Activated CD4-positive, alpha-beta T cell treated with anti-CD3 and anti-CD28 coated beads, Interleukin-2, amount 50 U/mL, for 48 hours (primary cell): ENCODE results near the gene MYLK.

Experiments used
- DNase-seq, 2 experiments: peaks; one replicate each; pipeline ENCODE4 v3.0.0-alpha.2; 2020

Gene MYLK

DNA sequence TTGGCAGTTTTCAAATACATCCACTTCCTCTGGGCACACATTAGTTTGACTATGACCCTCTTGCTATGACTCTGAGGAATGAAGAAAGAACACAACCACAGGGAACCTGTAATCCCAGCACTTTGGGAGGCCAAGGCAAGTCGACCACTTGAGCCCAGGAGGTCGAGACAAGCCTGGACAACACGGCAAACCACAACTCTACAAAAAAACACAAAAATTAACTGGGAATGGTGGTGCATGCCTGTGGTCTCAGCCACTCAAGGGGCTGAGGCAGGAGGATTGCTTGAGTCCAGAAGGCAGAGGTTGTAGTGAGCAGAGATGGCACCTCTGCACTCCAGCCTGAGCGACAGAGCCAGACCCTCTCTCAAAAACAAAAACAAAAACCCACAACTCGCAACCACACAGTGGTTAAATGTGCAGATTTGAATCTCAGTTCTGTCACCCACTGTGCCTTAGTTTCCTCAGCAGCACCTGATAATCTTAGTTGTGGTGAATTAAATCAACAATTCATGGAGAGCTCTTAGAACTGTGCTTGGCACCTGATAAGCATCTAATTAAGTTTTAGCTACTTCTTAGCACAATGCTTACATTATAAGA is 65.7 kb downstream of the MYLK start:
- no peak for DNase-seq

DNA sequence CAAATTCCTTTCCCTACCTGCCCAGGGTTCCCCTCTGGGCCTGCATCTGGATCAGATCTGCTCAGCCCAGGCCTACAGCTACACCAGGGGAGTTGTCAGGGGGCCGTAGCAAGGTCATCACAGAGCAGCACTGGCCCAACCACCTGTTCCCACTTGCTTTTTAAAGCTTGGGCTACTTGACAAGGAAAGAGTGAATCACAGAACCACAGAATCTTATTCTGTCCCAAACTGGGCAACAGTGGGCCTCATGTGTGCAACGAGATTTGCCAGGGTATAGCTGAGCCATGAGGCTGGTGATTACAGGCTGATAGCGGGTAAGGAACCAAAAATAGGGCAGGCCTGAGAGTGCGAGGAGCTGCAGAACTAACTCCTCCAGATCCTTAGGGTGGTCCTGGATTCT is 66.7 kb downstream of the MYLK start:
- DNase-seq = no peak

DNA sequence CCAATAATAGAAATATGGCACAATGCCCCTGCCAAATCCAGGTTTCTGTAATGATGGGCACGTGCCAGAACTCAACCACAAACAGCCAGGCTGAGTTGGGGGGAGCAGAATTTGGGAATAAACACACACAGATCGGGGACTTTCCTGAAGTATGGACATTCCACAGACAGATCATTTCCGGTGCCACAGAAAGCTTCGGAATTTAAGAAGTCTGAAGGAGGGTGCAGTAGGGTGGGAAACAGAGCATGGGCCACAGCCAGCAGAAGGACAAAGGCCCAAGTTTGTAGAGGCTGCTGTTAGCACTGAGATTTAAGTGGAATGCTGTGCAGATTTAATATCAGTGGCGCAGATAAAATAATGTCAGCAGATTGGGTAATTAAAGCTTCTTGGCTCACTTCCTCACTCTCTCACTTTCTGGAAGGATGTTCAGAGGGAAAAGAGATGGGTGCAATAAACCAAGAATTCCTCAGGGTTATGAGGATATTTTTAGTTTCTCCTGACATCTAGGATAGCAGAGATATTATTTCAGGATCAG is 67.4 kb downstream of the MYLK start:
- DNase-seq = no peak

DNA sequence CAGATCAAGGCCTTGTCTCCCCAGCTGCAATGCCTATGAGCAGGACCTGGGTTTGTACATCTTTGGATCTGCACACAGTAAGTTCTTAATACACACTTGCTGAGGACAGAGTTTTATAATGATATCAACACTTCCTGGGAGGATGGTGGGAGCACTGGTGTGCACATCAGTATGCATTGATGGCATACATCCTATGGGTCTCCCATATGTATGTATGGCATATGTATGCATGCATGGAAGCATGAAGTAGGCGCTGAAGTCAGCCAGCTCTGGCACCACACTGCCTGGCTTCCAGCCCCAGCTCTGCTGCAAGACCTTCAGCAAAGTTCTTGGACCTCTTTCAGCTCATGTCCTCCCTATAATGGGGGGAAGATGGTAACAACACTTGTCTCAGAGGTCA is 68.2 kb downstream of the MYLK start:
- no peak for DNase-seq

DNA sequence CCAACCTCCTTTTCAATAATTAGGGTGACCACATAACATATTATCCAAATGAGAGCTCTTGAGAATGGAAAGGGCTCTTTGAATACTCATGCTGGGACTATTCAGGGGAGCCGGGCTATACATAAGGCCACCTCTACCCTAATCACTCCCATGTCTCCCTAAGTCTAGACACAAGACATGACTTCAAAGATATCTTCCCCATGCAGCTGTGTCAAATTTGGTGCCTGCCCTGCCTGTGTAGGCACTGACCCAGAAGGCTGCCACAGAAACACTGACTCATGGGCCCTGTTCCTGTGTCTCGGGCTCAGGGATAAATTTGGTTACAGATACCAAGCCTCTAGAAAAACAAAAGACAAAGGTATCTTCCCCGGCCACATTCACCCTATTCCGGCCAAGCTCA is 70.3 kb downstream of the MYLK start:
- DNase-seq = no peak

DNA sequence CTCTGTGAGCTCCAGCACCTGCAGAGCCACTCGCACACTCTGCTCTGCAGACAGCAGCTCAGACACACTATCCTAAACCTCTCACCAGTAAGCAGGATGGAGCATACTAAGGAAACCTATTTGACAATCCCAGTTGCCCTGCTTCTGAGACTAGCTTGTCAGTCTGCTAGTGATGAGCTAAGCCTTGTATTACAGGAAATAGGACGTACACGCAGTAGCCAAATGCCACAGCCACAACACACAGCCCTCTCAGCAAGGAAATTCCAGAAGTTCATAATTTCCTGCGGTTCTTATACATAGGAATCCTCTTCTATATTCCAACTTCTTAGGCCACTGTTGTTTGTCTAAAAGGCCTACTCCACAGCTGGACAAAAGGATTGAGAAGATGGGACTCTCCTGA is 74.5 kb downstream of the MYLK start:
- no peak for DNase-seq

DNA sequence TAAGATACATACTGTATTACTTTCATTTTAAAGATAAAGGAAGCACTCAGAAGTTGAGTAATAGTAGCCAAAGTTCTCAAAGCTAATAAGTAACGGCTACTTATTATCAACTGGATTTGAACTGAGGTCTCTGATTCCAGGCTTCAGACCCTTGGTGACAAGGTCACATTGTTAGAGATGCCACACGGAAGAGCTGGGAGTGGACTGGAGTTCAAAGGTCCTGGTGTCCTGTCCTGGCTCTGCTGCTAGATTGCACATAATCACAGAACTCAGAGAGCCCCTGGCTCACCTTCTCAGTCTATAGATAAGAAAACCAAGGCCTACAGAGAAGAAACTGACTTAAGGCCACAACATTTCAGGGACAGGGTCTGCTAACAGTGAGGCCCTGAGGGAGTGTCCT is 75.3 kb downstream of the MYLK start:
- DNase-seq = no peak

DNA sequence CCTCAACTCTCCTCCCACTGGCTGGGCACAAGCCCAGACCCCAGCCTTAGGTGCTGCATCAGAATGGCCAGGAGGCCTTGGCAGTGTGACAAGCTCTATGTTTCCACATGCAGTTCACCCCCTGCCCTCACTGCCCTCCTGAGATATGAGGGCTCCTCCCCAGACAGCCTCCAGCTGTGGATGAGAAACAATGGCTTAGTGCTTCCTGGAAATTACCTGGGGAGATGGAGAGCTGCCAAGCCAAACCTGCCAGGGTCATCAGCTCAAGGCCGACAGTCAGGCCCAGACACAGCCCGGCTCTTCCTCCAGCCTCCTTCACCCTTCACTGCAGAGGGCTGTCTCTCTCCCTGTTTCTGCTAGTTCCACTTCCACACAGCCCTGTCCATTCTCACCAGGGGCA is 76.3 kb downstream of the MYLK start:
- DNase-seq = no peak

DNA sequence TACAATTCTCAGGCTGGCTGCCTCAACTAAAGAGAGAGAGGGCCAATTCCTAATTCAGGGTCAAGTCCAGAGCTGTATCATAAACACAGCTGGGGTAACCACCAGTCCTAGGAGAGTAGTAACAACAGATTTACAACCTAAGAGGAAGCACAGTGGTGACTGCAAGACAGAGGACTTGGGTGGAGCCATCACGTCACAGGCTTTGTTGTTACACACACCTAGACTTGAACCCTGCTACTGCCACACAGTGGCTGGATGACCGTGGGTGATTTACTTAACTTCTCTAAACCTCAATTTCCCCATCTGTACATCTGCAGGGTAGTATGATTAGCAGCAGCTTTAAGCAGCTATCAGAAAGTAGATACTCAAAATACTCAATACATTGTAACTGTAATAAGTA is 78.6 kb downstream of the MYLK start:
- DNase-seq = no peak

DNA sequence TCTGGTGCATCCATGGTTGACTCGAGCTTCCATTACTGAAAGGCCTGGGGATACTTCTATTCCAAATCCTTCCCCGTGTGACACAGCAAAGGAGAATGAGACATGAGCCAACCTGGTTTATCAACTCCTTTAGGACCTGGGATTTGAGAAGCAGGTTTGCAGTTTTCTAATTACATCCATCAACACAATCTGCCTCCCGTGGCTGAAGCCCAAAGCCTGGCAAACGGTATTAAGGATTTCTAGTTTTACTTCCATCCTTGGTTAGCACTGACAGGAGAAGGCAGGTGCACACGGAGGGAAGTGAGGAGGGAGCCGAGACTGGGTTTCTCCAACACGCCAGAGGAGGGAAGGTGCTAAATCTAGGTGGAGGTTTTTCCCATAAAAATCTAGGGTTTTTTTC is 79.0 kb downstream of the MYLK start:
- DNase-seq = no peak

DNA sequence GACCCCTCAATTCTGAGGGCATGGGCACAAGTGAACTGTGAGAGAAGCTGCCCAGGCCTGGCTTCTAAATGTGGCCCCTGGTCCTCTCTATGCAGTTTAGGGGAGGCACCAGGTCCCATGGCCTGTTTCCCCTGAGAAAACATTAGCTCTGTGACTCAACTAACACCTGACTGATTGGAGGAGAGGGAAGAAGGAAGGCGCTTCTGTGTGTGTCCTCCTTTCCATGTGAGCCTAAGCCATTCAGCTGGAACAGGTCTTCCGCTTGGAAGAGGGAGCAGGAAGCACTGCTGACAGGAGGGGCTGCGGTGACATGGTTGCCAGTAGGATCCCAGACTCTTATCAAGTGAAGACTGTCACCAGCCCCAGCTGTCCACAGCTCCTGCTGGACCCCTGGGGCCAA is 79.5 kb downstream of the MYLK start:
- DNase-seq = no peak

DNA sequence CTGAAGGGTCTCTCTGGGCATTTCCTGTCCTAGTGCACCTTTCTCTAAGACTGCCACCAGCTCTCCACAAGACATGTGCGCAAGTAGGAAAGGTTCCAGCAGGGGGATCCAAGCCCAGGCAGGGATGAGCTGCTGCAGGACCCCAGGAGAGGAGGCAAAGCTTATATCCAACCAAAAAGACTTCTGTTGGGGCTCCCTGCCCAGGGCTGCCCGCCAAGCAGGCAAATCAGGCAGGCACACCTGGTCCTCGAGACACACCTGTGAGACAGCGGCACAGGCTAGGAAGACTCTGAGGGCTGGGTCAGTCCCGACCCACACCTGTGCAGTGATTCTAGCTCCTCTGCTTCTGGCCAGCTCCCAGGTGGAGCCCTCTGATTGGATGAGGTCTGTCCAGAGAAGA is 80.6 kb downstream of the MYLK start:
- DNase-seq = no peak

DNA sequence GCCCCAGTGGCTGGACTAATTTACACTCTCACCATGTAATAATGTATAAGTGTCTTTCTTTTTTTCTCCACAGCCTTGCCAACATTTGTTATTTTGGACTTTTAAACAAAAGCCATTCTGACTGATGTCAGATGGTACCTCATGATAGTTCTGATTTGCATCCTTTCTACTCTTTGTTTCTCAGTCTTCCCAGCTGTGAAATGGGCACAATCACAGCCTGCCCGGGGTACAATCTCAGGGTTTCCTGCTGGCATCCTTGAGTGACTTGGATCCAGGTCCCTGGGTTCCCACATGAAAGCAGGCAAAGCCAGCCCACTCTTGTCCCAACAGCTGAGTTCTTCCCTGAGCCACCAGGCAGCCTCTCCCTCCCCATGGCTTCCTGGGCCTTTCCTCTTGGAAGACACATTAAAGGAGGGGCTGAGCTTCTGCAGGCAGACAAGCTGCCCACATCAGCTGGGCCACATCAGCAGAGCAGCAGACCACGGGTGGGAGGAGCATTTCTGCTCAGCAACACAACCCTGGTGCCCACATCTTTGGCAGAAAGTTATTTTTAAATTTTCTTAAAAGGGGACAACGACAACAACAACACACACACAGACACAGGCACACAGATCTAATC is 82.0 kb downstream of the MYLK start:
- DNase-seq = no peak

DNA sequence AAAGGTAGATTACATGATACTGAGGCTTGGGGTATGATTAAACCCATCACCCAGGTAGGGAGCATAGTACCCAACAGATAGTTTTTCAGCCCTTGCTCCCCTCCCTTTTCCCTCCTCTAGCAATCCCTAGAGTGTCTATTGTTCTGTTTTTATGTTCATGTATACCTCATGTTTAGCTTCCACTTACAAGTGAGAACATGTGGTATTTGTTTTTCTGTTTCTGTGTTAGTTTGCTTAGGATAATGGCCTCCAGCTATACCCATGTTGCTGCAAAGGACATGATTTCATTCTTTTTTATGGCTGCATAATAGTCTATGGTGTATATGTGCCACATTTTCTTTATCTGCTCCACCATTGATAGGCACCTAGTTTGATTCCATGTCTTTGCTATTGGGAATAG is 82.7 kb downstream of the MYLK start:
- no peak for DNase-seq

DNA sequence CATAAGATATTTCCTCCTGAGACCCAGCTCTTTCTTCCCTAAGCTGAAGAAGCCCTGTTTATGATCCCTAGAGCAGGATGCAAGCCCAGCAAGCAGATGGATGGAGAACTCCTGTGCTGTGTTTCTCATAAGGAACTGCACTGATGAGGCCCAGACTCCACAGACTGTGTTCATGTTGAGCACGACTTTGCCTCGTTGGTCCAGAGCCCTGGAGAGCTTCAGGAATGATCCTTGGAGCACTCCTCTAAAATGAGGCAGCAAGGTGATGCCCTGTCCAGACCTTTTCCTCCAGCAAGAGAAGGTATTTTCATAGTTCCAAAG is 83.8 kb downstream of the MYLK start:
- DNase-seq = no peak

DNA sequence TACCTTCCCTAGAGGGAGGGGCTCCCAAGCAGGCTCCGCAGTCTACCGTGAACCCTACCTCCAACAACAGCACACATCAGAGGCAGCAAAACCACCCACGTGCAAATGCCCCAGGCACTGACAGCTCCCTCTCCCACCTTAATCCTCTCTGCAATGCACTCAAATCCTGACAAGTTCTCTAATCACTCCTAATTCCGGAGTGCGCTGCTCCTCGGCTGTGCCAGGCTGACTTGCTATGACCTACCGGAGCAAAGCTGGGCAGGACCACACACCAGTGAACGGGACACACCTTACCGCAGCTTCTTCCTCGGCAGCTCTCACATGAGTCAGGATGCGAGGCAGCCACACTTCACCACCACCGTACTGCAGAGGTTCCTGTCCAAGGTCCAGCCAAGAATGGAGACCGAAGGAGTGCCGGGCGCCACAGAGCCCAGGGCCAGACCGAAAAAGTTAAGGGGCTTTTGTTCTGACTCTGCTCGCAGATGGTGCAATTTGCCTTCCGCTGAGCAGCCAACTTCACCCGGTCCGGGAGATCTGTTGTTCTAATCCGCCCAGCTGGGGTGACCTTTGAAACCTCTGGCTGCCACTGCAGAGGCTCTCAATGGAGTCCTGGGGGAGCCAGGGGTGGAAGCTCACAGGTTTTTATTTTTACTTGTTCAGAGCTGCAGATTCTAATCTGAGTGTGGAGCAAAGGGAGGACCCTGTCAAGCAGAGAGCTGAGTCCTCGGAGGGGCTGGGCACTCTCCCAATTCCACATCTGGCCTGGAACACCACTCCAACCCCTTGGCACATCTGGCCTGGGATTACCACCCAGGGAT is 84.4 kb downstream of the MYLK start:
- DNase-seq = no peak

DNA sequence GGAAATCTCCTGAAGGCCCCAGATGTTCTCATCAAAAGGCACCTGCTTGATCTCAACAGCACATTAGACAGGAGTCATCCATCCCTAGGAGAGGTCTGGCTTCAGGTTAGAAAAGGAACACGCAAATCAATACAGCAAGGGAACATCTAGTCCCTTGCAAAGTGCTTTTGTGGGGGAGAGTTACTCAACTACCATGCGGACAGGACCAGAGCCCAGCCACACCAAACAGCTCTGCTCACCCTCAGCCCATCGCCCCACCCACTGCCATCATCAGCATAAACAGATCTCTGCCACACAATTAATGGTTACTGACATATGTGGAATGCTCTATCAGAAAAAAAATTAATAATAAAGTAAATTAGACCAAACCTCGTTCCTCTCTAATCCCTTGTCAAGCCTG is 85.6 kb downstream of the MYLK start:
- DNase-seq = no peak

DNA sequence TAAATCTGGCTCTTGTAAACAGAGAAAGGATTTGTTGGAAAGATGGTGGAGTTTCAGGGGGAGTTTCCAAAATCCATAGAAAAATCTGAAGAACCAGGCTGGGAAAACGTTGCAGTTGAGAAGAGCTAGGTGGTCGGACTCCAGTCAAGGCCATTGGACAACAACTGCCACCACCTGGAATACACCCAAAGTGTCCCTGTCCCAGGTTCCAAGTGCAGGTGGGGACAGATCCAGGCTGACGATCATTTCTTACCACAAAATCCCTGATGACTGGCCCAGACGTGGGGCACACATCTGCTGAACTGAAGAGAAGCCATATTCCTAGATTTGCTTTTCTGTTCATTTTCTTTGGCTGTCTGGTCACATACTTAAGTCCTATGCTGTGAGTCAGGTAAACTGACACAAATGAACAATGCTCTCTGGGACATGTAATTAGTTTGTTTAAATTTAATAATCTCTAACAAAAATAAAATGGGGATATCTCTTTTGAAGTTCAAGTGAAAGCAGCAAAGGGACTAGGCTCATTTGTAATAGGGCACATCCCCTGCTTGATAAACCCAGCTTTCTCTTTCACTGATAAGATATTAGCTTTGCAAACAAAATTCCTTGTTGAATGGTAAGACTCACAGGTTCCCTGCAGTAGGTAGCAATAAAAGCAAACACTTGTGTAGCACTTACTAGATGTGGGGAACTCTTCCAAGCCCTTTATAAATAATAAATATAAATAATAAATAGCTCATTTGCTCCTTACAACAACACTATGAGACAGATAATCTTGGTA is 88.5 kb downstream of the MYLK start:
- DNase-seq = no peak

DNA sequence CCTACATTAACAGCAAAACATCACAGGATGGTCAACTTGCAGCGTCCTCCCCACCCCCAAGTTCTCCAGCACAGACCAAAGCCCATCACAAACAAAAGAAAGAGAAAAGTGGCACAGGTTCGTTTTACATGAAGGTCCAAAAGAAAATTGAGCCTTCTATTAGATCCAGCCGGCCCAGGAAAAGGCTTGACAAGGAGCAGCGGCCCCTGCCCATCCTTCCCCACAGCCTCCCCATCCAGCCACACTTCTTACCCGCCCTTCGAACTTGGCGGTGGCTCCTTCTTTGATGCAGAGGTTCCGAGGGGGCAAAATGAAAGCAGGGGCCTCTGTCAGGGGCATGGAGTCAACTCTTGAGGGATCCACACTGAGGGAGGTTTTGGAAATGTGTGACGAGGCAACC is 90.7 kb downstream of the MYLK start:
- DNase-seq = no peak

DNA sequence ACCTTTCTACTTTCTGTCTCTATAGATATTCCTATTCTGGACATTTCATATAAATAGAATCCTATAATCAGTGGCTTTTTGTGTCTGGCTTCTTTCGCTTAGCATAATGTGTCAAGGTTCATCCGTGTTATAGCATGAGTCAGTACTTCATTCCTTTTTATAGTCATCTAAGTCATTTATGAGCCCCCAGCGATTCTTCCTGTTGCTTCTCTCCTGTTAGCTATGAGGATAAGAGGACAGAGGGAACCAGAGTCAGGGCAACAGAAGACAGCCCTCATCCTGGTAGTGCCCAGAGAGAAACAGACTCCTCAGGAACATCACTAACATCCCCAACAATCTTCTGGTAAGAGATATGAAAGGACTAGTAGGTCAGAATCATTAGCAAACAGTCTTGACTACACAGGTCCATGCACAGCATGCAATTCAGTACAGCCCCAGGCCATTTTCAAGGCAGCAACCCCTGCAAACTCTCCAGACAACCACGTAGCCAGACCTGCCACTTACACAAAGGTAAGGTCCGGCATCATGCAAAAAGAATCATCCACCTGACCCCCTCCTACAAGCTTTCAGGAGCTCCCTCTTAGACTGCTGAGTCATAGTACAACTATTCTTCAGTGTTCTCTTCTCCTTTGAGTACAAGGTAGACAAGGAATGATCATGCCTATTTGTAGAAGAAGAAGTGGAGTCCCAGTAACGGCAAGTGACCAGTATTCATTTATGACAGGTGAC is 91.5 kb downstream of the MYLK start:
- no peak for DNase-seq

DNA sequence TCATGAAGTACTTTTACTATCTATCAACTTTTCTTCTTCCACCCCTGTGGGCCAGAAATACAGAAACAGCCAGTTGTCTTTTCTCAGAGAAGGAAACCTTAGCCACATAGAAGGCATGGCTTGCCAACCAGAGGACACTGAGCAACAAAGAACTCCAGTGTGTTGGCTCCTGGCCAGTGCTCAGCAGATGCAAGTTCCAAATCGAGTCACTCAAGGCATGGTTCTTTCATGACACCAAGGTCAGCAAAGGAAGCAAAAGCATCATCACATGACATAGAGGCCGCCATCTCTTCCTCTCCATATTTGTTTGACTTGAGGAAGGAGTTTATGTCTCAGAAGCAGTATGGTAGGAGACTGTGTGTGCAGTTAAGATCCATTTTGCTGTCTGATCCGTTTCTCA is 92.2 kb downstream of the MYLK start:
- DNase-seq = no peak

DNA sequence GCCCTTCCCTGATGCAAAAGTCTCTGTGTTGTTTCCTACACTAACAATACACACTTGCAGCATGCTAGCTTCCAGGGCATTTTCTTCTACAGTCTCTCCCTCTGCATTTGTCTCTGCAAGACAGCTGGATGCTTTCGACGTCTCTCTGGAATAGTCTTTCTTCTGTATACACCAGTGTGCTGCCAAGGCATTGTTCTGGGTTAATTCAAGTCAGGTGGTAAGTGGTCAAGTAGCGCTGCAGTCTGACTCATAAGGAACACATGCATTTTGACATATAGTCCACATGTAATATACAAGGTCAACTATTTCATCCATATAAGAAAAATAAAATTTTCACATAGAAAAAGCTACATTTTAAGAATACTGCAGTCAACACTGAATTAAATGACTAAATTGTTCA is 92.7 kb downstream of the MYLK start:
- no peak for DNase-seq

DNA sequence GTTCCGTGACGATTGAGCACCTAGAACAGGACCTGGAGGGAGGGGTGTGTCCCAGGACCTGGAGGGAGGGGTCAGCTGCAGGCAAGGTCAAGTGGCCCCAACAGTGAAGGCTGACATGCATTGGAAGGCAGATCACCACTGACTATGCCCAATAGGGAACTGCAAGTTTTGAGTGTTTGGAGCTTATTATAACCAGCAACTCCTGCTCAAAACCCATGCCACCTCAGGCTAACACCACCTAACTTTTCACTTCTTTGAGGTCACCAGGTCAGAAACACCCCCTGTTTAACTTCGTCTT is 93.1 kb downstream of the MYLK start:
- no peak for DNase-seq
